LNCaP clone FGC (cell line): Measurements from ENCODE around the gene EFR3B.

Experiments used
- DNase-seq: peaks from one replicate; pipeline ENCODE4 v3.0.0-alpha.2; 2011; ENCODE audit warnings: low read depth
- H3K4me3 ChIP-seq: 2 replicates; pipeline ENCODE4 v1.5.1; 2011; ENCODE audit warnings: mild to moderate bottlenecking, low read depth, low read length, control low read depth
- TF ChIP-seq, protein P1 (sequence below): IDR thresholded peaks from 2 replicates; pipeline ENCODE4 v1.5.1; 2012; ENCODE audit warnings: mild to moderate bottlenecking; ENCODE audit not compliant: control insufficient read depth, insufficient read depth; ENCODE audit errors: extremely low read depth

The EFR3B gene

GRCh38 chr2:25025229-25026007 is 16.5 kb upstream of the EFR3B start:
- no peak for DNase-seq
- TF ChIP-seq, protein P1, sequence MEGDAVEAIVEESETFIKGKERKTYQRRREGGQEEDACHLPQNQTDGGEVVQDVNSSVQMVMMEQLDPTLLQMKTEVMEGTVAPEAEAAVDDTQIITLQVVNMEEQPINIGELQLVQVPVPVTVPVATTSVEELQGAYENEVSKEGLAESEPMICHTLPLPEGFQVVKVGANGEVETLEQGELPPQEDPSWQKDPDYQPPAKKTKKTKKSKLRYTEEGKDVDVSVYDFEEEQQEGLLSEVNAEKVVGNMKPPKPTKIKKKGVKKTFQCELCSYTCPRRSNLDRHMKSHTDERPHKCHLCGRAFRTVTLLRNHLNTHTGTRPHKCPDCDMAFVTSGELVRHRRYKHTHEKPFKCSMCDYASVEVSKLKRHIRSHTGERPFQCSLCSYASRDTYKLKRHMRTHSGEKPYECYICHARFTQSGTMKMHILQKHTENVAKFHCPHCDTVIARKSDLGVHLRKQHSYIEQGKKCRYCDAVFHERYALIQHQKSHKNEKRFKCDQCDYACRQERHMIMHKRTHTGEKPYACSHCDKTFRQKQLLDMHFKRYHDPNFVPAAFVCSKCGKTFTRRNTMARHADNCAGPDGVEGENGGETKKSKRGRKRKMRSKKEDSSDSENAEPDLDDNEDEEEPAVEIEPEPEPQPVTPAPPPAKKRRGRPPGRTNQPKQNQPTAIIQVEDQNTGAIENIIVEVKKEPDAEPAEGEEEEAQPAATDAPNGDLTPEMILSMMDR: no peak
- no peak overlapping the region for H3K4me3 ChIP-seq

GRCh38 chr2:25026008-25026530 is 15.8 kb upstream of the EFR3B start:
- DNase-seq: no peak
- no peak overlapping the region for H3K4me3 ChIP-seq
- TF ChIP-seq, protein P1: no peak

- DNase-seq: no peak
- TF ChIP-seq, protein P1: no peak
- no peak overlapping the region for H3K4me3 ChIP-seq
Measured at GRCh38 chr2:25029183-25029554, 12.7 kb upstream of the EFR3B start.

- DNase-seq: no peak
- H3K4me3 ChIP-seq: no peak overlapping the region
- TF ChIP-seq, protein P1: no peak
Measured at GRCh38 chr2:25030702-25031101, 11.2 kb upstream of the EFR3B start.

- H3K4me3 ChIP-seq: no peak overlapping the region
- TF ChIP-seq, protein P1: no peak
- DNase-seq: no peak
Measured at GRCh38 chr2:25032094-25032493, 9.8 kb upstream of the EFR3B start.

DNA sequence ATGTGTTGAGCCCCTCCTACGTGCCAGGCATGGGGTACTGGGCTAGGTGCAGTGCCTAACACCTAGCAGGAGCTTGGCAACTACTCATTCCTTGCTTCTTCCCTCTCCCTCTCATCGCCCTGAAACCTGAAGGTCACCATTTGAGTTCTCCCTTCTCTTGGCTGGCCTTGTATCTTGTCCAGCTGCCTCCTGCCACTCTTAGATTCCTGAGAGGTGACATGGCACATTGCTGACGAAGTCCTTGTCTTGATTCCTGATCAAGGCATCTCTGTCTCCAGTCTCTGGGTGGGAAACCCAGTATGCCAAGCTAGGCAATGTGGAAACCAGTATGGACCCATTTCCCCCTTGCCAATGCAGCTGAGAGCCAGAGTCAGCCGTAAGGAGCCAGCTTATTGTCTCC is 9.0 kb upstream of the EFR3B start:
- TF ChIP-seq, protein P1: no peak
- no peak for DNase-seq
- H3K4me3 ChIP-seq: no peak overlapping the region

DNA sequence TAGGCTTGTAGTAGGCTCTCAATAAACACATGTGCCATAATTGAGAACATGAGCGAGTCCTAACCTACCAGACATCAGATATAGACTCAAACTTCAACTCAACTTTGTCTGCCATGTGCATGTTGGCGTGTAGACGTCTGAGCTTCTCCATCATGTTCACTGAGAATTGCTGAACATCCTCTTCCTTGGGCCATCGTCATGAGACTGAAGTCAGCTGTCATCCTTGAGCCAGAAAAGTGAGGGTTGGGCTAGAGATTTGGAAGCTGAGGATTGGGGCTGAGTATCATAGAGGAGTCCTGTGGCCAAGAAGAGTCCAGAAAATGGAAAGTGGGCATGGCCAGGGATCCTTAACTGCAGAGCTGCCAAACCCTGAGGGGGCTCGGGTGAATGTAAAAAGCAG is 7.8 kb upstream of the EFR3B start:
- no peak overlapping the region for H3K4me3 ChIP-seq
- TF ChIP-seq, protein P1: no peak
- no peak for DNase-seq
